Esophagus muscularis mucosa (tissue), 3 donors: ENCODE results near the gene TMEM259.
A peak's percentile ranks its signal among the peaks of the same experiment; 100 is the strongest.

Experiments used
- EP300 ChIP-seq: sonication (generic); formaldehyde crosslinking; IDR thresholded peaks from one replicate; pipeline ENCODE4 v1.6.1; 2017; ENCODE audit warnings: antibody characterized with exemption
- TF ChIP-seq, protein P1 (sequence below), 3 experiments: fragments of 200-600 bp in 2 of 3; fragments of 450-650 bp in 1 of 3; sonication (generic) in 2 of 3; IDR thresholded peaks; one replicate each; pipeline ENCODE4 v1.5.1; 2017 to 2019; ENCODE audit warnings: antibody characterized with exemption in 3 of 3, mild to moderate bottlenecking in 2 of 3, moderate library complexity in 1 of 3

DNA sequence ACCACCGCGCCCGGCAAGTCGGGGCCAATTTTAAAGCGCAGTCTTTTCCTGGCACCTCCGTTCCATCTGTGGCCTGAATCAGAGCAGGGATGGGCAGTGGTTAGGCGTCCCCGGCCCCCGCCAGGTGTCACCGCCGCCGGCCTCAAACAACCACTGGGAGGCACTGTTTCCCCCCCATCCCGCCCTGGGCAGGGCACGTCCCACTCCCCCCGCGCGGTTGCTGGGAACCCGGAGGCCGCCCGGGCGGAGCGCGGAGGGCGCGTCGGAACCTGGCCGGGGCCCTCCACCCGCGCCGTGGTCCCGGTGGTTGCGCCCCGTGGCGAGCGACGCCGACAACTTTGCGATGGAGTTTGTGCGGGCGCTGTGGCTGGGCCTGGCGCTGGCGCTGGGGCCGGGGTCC is 20.8 kb downstream of the TMEM259 start, which contains the start of gene GRIN3B:
- TF ChIP-seq, protein P1, sequence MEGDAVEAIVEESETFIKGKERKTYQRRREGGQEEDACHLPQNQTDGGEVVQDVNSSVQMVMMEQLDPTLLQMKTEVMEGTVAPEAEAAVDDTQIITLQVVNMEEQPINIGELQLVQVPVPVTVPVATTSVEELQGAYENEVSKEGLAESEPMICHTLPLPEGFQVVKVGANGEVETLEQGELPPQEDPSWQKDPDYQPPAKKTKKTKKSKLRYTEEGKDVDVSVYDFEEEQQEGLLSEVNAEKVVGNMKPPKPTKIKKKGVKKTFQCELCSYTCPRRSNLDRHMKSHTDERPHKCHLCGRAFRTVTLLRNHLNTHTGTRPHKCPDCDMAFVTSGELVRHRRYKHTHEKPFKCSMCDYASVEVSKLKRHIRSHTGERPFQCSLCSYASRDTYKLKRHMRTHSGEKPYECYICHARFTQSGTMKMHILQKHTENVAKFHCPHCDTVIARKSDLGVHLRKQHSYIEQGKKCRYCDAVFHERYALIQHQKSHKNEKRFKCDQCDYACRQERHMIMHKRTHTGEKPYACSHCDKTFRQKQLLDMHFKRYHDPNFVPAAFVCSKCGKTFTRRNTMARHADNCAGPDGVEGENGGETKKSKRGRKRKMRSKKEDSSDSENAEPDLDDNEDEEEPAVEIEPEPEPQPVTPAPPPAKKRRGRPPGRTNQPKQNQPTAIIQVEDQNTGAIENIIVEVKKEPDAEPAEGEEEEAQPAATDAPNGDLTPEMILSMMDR (IDR thresholded peaks at IDR 0.05), result peak; percentile 32 to 54 (median 39)
- no peak for TF ChIP-seq EP300
